Measurements from ENCODE around the gene SZT2.

DNA sequence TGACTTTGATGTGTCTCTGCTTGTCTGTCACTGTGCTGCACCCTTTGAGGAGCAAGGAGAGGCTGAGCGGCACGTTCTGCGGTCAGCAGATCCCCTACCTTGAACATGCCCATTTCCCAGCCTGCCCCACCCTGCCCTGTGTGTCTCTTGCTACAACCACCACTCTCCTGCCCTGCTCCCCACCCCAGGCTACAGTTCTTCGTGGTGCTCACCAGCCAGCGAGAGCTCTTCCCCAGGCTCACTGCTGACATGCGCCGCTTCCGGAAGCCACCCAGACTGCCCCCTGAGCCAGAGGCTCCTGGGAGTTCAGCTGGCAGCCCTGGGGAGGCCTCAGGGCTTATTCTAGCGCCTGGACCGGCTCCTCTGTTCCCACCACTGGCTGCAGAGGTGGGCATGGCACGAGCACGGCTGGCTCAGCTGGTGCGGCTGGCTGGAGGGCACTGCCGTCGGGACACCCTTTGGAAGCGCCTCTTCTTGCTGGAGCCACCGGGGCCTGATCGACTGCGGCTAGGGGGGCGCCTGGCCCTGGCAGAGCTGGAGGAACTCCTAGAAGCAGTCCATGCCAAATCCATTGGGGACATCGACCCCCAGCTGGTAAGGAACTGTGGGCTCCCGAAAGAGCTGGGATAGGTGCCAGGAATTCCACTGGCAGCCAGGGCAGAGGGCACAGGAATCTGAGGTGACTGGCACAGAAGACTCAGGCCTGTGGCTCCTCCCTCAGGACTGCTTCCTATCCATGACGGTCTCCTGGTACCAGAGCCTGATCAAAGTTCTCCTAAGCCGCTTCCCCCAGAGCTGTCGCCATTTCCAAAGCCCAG lies 58.4 kb downstream of the SZT2 start:
- TF ChIP-seq, protein P1, sequence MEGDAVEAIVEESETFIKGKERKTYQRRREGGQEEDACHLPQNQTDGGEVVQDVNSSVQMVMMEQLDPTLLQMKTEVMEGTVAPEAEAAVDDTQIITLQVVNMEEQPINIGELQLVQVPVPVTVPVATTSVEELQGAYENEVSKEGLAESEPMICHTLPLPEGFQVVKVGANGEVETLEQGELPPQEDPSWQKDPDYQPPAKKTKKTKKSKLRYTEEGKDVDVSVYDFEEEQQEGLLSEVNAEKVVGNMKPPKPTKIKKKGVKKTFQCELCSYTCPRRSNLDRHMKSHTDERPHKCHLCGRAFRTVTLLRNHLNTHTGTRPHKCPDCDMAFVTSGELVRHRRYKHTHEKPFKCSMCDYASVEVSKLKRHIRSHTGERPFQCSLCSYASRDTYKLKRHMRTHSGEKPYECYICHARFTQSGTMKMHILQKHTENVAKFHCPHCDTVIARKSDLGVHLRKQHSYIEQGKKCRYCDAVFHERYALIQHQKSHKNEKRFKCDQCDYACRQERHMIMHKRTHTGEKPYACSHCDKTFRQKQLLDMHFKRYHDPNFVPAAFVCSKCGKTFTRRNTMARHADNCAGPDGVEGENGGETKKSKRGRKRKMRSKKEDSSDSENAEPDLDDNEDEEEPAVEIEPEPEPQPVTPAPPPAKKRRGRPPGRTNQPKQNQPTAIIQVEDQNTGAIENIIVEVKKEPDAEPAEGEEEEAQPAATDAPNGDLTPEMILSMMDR (IDR thresholded peaks at IDR 0.05; ENCODE audit: insufficient read depth, low read length, poor library complexity, severe bottlenecking): no peak
- no peak for TF ChIP-seq EZH2phosphoT487 (conservative IDR thresholded peaks at IDR 0.05; ENCODE audit: low read length)

Measured in SU-DHL-6 (cell line).